Gastrocnemius medialis (tissue), 4 donors: ENCODE measurements around the gene PIGR.

Source experiments
- POLR2A ChIP-seq, 2 donors: fragments of 450-650 bp; IDR thresholded peaks; one replicate each; pipeline ENCODE4 v1.6.1; 2017; ENCODE audit warnings: antibody characterized with exemption in 2 of 2, mild to moderate bottlenecking in 2 of 2, moderate library complexity in 2 of 2
- TF ChIP-seq, protein P1 (sequence below), 5 experiments: fragments of 450-650 bp in 3 of 5; fragments of 200-600 bp in 2 of 5; sonication (generic) in 2 of 5; IDR thresholded peaks in 4 of 5; conservative IDR thresholded peaks in 1 of 5; 1 replicate in 4 of 5; 2 replicates in 1 of 5; pipeline ENCODE4 v1.5.1; 2016 to 2019; ENCODE audit warnings: antibody characterized with exemption in 5 of 5, mild to moderate bottlenecking in 3 of 5, moderate library complexity in 3 of 5

DNA sequence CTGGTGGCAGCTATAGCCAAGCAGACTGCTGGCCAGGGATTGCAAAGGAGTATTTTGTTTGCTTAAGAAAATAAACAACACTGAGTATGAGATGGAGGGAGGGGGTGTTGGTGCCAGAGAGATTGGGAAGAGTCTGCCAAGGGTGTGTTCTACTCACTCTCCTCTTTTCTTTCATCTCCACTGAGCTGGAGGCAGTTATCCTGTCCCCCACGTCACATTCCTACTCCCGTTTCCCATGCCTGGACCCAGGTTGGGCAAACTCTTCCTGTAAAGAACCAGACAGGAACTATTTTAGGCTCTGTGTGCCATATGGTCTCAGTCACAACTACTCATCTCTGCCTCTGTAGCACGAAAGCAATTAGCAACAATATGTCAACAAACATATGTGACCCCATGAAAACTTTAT lies 50.4 kb downstream of the PIGR start:
- TF ChIP-seq, protein P1, sequence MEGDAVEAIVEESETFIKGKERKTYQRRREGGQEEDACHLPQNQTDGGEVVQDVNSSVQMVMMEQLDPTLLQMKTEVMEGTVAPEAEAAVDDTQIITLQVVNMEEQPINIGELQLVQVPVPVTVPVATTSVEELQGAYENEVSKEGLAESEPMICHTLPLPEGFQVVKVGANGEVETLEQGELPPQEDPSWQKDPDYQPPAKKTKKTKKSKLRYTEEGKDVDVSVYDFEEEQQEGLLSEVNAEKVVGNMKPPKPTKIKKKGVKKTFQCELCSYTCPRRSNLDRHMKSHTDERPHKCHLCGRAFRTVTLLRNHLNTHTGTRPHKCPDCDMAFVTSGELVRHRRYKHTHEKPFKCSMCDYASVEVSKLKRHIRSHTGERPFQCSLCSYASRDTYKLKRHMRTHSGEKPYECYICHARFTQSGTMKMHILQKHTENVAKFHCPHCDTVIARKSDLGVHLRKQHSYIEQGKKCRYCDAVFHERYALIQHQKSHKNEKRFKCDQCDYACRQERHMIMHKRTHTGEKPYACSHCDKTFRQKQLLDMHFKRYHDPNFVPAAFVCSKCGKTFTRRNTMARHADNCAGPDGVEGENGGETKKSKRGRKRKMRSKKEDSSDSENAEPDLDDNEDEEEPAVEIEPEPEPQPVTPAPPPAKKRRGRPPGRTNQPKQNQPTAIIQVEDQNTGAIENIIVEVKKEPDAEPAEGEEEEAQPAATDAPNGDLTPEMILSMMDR (IDR thresholded peaks at IDR 0.05 in 4 of 5, conservative IDR thresholded peaks at IDR 0.05 in 1 of 5) = no peak
- no peak for TF ChIP-seq POLR2A (IDR thresholded peaks at IDR 0.05)
